GM21360 (cell line): ENCODE measurements around the gene PHLPP2.
"Not testable (repeated sequence)": the region's sequence is repeated elsewhere in the genome, so short reads cannot be mapped to it uniquely, and the experiment has no call there.

ENCODE experiments used
- ATAC-seq: cut with Tn5 transposase; IDR thresholded peaks from one replicate; pipeline ENCODE4 v1.9.1; 2021; ENCODE audit warnings: mild to moderate bottlenecking, moderate library complexity; ENCODE audit not compliant: unreplicated experiment

PHLPP2 gene

DNA sequence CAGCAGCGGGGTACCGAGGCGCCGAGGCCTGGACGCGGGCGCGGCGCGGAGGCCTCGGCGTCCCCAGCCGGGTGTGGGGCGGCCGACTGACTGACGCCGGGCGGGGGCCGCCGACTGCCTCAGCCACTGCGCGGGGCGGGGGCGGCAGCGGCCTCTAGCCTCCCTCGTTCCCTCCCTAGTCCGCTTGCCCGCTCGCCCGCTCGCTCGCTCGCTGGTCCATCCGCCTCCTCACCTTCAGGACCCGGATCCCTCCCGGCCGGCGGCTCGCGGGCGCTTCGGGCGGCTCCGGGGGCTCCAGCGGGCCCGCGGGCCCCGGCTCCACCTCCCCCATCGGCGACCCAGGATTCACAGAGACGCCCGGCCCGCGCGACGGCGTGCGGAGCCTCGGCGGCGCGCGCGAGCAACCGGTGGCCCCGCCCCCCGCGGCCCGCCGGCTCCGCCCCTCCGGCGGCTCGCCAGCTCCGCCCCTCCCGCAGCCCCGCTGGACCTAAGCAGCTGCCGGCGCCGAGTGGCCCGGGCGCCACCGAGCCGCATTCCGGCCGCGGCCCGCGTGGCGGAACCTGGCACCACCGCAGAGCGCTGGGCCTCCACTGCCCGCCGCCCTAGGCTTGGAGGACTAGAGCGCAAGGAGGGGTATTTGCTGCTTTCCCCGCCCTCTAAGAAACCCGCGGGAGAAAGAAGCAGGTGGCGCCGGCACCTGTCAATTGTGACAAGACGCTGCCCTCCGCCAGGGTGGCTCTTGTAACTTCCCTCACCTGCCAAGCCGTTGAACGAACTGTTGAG, 773 bp downstream of the PHLPP2 start:
- peak; percentile 60 for ATAC-seq

DNA sequence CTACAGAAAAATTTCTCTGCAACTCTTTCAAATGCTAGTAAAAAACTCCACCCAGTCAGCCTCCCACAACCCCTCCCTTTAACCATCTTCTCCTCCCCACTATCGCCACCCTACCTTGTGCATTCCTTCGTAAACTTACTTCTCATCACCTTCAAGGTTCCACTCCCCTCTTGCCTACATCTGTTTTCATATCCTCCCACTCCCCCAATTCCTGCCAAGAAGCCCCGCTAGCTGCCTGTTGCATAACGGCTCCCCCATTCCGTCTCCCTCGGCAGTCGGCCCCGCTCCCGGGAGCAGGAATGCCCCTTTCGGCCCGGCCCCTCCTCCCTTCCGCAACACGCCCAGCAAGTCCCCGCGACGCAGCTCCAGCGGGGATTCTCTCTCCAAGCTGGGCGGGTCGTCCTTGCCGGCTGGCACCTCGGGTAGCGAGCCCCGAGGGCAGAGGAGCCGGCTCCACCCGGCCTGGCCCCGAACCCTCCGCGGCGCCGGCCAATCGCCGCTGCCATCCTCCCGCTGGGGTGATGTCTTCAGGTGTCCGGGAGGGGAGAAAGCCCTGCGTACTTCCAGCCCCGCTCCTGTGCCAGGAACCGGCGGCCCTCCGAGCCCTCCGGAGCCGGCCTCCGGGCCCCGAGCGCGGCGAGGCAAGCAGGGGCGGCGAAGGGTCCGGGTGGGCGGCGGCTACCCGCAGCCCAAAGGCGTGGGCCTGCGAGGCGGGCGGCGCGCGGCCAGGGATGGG, 1.5 kb downstream of the PHLPP2 start:
- peak; percentile 37 for ATAC-seq

DNA sequence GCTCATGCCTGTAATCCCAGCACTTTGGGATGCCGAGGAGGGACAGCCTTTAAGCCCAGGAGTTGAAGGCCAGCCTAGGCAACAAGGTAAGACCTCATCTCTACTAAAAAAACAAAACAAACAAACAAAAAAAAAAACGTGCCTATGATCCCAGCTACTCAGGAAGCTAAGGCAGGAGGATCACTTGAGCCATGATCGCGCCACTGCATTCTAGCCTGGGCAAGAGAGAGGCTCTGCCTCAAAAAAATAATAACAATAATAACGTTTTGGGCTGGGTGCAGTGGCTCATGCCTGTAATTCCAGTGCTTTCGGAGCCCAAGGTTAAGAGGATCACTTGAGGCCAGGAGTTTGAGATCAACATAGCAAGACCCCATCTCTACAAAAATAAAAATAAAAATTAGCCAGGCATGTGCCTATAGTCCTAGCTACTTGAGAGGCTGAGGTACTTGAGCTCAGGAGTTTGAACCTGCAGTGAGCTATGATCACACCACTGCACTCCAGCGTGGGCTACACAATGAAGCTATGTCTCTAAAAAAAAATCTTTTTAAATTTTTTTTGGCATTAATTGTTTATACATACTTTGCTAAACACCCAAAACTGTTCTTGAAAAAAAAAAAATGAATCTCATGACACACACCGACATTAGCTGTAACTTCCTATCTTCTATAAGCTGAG, 3.3 kb downstream of the PHLPP2 start:
- no peak for ATAC-seq

DNA sequence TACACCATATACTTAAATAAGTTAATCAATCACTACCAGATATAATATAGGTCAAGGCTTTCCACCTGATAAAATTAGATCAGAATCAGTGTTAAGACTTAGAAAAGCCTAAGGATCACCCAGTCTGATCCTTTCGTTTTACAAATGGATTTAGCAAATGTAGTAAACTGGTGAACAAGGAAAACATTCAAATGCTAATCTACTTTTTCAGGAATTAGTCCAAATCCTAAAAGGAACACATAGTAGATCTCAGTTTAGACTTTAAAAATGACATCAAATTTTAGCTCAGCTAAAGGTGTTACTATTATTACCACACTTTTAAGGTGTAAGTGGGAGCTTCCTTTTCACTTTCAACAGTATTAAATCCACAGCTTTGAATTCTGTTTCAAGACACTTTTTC, 12.0 kb downstream of the PHLPP2 start:
- ATAC-seq = no peak

DNA sequence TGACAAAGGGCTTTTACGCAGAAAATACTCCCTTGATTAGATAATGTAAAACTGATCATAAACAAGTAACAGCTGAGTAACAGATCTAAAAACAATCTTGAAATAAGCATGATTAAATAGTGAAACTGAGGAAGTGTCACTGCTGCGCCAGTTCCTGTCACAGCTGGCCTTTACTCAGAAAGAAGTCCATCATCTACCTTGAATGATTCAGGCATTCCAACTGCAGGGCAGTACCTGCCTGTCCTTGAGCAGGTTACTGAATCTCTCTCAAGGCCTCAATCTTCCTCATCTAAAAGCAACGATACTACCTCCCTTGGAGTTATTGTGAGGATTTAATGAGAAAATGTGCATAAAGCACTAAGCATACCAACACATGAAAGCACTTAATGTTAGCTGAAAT, 12.7 kb downstream of the PHLPP2 start:
- no peak for ATAC-seq

DNA sequence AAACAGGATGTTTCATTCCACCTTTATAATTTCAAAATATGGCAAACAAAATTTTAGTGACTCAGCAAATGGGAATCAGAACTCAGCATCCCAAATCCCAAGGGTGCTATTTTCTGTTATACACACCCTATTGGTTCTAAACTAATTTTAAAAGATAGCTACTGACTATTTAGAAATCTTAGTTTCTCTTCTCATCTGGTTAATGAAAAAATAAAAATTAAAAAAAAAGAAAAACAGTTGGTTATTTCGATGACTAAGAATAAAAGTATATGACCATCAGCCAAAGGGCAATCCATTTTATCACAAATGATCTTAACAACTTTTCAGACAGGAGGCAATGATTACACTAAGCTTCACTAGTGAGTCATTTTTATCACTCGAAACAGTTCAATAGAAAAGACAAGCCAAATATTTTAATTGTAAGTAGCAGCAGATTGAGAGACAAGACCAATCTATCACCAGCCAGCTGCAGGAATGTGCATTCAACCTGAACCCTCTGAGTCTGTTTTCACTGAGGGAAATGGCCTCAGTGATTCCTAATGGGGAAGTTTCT, 15.2 kb downstream of the PHLPP2 start:
- no peak for ATAC-seq

DNA sequence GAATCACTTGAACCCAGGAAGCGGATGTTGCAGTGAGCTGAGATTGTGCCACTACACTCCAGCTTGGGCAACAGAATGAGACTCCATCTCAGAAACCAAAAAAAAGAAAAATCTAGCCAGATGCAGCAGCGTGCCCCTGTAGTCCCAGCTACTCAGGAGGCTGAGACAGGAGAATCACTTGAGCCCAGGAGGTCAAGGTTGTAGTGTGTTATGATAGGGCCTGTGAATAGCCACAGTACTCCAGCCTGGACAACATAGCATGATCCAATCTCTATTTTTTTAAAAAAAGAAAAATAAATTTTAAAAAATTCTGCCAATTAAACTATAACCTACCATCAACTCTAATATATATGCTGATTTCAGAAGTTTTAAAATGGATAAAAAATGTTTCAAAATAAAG, 15.8 kb downstream of the PHLPP2 start:
- ATAC-seq = no peak

DNA sequence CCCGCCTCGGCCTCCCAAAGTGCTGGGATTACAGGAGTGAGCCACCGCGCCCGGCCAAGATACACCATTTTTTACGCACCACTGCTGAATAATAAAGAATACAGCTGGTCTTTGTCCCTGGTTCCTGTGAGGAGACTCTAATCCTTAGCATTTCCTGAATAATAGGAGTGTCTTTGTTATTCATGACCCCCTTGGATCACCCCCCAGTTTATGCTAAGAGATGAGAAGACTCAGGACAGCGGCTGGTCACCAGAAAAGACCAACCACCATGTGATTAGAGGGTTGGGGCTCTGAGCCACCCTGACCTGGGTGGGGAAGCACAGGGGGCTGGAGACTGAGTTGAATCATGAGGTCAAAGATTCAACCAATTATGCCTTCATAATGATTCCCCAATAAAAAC, 17.3 kb downstream of the PHLPP2 start:
- ATAC-seq = no peak

DNA sequence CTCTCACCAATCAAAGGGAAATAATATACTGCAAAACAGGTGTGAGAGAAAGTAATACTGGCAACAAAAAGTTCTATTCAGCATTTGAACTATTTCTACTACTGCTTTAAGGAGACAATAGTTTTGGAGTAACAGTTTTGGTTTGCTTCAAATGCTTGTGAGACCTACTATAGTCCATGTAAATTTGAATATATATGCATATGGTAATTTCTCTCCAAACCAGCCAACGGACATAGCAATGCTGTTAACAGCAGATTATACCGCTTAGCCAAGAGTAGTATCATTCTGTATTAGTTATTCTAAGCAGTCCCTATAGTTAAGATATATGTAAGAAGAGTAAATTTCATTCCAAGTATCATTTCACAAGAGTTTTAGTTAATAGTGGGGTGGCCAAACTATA, 18.5 kb downstream of the PHLPP2 start:
- ATAC-seq = no peak

DNA sequence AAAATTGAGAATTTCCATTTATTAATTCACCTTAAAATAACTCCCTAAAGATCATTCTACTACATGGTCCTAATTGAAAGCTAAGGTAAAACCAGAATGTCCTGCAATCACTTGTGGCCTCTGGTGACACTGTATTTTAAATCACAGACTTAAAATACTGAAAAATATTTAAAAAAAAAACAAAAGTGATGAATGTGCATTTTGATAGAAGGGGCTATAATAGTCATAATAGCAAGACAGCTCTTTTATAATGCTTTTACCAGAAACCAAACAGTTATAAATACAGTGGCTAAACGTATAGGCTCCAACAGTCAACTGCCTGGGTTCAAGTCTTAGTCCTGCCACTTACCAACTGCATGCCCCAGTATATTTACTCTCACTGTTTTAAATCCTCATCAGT, 21.2 kb downstream of the PHLPP2 start:
- ATAC-seq = no peak

DNA sequence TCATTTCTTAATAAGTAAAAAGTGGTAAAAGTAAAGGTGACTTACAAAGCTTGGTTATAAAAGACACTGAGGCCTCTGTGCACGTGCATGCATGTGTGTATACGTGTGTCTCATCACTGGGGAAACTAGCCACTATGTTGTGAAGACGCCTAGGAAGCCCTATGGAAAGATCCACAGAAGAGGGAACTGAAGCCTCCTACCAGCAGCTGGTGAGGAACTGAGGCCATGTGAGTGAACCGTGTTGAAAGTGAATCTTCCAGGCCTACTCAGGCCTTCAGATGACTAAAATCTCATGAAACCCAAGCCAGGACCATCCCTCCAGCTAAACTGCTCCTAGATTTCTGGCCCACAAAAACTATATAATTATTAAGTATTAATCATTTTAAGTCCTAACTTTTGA, 23.7 kb downstream of the PHLPP2 start:
- ATAC-seq = no peak

DNA sequence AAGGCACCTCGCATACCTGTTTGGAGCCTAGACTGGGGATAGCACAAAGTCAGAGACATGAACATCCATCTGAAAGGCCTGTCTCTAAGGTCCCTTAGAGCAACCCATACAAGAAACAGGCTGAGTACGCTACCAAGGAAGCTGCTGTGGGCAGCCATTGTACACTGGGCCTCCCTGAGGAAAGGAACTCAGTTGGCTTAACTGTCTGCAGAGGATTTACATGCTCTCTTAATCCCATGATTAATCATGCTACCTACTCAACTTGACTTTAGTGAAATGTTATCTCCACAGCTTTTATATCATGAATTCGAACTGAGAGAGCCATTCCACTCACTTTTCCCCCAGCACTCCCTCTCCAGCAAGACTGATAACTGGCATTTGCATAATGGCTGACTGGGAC, 26.0 kb downstream of the PHLPP2 start:
- no peak for ATAC-seq

DNA sequence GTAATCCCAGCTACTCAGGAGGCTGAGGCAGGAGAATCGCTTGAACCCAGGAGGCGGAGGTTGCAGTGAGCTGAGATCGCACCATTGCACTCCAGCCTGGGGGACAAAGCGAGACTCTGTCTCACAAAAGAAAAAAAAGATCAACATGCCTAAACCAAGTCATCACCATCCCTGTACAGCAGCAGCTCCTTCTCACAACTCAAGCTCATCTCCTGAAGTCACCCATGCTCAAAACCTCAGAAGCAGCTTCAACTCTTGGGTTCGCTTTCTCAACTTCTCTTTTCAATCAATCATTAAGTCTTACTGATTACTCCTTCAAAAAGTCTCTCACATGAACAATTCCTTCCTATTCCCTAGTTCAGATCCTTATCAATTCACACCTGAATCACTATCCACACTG, 31.3 kb downstream of the PHLPP2 start:
- ATAC-seq = no peak

DNA sequence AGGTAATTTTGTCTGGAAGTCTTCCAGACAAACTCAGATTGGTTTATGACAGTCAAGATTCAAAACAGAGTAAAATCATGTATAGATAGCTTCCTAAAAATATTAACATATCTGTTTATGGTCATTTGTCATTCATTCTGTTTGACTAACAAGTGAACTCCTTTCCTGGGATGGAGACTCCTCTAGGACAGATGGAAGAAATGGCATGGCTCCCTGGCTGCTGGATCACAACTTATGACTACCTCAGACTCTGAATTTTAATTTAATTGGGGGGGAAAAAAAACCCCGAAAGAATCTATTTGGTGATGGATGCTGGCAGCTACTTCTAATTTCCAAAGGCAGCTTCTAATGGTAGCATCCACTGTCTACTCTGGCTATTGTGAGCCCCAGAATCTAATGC, 34.6 kb downstream of the PHLPP2 start:
- ATAC-seq = no peak

DNA sequence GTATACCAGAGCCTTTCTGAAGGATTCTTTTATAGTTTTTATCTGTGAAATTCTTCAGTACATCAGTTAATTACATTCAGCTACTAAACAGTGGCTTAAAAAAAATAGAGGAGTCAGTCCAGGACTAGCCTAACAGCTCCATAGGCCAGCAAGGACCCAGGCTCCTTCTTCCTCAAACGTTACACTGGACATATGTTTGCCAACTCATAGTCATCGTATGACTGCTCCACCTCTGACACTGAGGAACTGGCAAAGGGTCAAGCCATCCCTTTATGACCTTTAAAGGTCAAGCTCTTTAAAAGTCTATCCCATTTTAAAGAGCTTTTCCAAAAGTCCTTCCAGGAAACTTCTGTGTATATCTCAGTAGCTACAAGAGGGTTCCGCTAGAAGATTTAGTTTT, 36.6 kb downstream of the PHLPP2 start:
- ATAC-seq = no peak

DNA sequence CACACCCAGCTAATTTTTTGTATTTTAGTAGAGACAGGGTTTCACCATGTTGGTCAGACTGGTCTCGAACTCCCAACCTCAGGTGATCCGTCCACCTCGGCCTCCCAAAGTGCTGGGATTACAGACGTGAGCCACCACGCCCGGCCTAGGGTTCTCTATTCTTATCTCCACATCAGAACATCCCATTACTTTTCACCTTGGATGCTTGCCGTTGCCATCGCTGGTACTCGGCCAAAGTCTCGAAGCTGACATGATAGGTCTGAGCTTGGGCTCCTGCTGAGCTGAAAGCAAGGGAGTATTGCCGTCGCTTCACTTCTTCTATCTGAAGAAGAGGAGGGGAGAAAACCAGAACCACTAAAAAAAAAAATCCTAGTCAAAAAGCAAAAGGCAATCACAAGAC, 40.2 kb downstream of the PHLPP2 start:
- ATAC-seq = not testable (repeated sequence)

DNA sequence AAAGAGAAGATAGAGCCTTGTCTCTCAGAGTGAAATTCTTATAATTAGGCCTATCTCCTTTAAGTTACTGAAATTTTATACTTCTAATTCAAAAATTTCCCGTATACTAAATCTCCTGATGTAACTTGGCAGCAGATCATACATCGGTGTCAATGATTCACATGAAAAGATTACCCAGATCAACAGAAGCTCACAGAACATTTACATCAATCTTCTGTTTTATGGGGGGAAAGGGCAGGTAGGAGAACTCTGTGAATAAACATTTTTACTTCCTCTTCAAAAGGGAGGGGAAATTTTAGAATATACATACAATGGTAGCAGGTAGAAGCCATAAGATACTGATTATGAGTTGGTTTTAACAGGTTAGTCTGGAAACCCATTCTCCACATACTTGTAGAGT, 43.1 kb downstream of the PHLPP2 start:
- no peak for ATAC-seq

DNA sequence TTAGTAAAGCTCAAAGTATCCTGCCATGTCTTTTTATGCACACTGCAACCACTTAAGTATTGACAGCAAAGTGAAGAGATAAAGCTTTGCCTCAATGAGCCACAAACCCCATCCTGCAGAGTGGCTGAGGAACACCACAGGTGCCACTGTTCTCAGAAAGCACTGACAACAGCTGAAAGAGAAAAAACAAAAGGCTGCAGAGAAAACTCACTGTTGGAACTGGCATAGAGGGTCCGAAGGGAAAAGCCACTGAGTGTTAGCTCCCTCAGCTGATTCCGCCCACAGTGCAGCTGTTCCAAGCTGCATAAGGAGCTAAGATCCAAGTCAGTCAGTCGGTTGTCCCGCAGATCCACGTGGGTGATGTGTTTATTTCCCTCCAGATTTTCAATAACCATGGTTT, 48.3 kb downstream of the PHLPP2 start:
- no peak for ATAC-seq

DNA sequence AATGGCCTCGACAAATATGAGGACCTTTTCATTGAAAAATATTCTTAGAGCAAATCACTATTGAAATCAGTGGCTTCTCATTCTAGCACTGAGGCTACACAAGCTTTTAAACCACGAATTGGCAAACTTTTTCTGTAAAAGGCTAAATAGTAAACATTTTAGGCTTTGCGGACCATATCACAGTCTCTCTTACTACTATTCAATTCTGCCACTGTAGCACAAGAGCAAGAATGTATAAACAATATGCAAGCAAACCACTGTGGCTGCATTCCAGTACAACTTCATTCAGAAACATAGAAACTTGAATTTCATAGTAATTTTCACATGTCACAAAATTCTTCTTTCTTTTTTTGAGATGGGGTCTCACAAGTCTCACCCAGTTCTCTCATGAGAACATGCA, 49.1 kb downstream of the PHLPP2 start:
- no peak for ATAC-seq

DNA sequence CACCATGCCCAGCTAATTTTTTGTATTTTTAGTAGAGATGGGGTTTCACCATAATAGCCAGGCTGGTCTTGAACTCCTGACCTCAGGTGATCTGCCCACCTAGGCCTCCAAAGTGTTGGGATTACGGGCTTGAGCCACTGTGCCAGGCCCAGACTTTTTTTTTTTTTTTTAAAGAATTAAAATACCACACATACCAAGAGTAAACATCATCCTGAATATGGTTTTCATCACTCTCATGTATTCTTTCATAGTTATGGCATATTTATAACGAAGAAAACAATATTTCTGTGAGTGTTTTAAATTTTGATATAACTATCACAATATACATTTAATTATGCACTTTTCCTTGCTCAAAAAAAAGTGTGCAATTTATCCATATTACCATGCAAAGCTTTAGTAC, 50.3 kb downstream of the PHLPP2 start:
- ATAC-seq = no peak

DNA sequence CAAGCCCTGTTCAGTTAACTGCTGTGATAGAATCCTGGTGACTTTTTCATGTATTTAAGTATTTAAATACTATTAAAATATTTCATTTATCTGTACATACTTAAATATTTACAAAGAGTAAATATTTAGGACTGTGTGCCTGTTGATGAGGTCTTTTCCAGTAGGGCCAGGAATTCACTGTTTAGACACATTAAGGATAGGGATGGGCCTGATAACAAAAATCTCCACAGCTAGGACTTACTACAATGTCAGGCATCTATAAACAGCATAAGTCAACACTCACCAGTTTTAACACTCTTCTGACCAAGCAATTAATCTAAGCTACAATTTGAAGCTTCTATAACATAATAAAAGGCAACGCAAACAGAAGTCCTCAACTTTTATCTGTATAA, 50.9 kb downstream of the PHLPP2 start:
- no peak for ATAC-seq
